Non-pigmented ciliary epithelial cell (primary cell): Measurements from ENCODE around the gene PSMB10.

Experiments
- DNase-seq: peaks from one replicate; pipeline ENCODE4 v3.0.0-alpha.2; 2010; ENCODE audit warnings: low read depth

The PSMB10 gene

DNA sequence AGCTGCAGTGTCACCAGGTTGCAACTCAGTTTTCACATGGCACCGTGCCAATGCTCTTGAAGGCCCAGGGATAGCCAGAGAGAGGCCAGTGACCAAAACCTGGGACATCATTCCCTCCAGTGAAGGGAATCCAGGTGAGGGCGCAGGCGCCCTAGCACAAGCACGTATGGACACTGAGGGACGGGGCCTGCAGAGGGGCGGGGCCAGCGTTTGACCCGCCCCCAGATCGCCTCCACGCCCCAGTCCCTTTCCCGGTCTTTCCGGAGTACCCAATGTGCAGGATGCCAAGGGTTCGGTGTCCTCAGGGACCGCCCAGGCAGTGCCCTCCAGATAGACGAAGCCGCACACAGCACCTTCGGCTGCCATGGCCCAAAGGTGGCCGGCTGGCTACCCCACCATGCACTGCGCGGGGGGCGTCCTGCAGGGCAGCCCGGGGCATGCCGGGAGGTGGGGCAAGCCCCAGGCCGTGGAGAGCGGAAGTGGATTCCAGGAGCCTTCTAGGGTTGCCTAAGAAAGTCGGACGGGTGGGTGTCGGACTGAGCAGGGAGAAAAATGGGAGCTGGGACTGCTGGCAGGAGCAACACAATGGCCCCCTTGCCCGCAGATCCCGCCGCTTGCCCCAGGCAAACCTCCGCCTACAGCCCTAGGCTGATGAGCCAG, 27.1 kb upstream of the PSMB10 start:
- no peak for DNase-seq

DNA sequence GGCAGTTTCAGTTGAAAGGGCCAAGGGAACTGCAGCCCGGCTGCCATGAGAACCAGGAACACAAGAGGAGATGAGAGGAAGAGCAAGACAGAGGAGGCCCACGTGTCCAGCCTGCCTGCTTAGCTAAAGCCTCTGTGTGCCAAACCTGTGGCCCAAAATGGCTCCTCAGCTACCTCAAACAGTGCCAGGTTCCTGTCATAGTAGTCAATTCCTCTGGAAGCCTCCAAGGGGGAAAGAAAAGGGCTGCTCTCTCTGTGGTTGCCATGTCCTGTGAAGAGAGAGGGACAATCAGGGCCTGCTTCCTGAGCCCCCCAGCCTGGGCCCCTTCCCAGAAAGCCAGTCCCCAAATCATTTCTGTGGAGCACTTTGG, 26.6 kb upstream of the PSMB10 start:
- no peak for DNase-seq

DNA sequence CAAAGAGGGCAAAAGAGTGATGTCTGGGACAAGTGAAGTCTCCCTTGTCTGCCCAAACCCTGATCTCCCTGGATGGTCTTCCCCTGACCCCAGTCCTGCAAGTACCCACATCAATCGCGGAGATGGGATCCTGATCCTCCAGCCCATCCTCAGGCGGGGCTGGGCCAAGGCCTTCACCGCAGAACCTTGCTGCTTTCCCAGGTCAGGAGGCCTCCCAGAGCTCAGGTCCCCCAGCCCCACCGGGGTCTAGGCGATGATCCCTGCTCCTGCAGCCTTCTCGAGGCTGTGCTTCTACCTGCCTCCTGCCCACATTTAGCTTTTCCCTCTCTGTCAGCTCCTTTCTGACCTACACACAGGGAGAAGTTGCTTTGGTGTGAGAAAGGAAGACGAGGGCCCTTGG, 25.5 kb upstream of the PSMB10 start:
- no peak for DNase-seq

DNA sequence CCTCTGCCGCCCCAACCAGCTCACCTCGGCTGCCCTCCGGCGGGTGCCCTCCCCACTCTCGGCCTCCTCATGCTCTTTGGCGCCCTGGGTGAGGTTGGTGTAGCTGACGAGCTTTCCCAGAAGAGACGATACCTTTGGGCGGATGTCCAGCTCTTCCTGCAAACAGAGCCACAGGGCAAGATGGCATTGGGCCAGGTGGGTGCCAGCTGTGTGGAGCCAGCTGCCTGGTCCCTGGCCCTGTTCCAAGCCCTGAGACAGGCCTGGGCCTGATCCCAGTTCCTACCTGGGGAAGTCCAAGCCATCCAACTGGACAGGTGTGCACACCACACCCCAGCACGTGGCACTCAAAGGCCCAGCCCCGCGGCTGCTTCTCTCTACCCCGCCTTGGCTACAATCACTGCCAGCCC, 24.9 kb upstream of the PSMB10 start:
- no peak for DNase-seq

DNA sequence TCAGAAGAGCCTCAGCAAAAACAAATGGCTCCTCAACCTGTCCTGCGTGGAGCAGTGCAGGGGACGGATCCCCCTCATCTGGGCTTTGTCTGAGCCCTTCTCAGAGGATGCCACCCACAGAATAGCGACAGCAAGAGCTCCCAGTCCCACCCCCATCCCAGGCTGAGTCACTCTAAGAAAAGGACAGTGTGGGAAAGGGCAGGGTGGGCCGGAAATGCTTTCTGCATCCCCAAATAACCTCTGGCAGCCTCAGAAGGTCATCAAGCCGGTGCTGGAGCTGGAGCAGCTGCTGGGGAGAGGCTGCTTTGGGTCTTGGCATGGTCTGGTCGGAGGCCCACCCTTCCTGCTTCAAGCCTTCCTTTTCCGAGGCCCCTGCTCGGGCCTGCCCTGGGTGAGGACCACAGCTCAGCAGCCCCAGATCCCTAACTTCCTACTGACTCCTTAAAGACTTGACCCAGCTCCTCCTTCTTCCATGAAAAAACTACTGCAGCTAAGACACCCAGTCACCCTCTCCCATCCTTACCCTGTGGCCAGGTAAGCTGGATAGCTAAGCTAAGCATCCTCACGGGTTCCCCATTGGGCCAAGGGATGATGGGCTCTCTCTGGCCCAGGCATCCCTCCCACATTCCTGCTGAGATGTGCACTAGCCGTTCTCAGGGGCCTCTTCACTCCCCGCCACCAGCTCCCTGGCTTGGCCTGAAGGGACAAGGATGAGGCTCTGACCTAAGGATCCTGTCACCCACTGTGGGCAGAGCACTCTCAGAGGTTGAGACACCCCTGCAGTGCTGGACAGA, 23.1 kb upstream of the PSMB10 start:
- no peak for DNase-seq

DNA sequence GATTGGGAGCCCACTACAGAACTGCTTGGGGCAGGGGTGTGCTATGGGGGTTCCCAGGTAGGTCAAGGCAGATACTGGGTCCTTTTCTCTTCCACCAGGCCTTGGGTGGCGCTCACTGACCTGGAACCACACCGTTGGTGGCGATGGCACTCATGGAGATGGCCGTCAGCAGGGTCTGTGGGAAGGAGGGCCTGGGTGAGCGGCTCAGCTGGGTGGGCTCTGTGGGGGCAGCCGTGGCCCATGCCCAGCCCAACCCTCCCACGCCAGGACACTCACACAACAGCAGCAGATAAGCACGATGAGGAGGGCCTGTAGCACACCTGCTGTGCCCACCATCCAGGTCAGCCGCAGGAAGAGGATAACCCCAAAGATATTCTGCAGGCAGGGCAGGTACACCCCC, 21.0 kb upstream of the PSMB10 start:
- no peak for DNase-seq

DNA sequence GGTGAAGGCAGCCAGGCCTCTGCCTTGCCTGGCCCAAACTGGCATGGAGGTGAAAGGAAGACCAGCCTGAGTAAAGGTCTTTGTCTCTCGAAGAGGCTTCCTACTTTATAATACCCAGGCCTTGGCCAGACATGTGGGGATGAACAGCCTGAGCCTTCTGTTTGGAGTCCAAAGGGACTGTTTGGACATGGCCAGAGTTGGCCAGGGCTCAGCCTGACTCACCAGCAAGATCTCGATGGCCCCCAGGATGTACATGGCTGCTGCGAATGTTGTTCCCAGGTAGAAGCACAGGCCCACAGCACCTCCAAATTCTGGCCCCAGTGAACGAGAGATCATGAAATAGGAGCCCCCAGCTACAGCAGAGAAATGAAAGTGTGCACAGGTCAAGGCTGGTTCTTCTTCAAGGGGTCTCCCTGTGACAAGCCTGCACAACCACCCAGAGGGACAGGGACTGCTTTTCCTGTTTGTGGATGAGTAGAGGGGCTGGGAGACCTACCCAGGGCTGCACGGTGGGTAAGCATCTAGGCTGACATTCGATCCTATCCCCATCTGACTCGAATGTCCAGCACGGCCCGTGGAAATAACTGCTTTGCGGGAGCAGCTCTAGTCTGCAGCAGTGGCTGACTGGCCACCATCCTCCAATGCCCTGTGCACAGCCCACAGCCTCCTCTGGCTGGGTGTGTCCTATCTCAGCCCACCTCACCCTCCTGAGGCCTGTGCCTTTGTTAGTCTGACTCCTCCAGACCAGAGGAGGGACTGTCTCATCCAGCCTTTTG, 18.0 kb upstream of the PSMB10 start:
- no peak for DNase-seq

DNA sequence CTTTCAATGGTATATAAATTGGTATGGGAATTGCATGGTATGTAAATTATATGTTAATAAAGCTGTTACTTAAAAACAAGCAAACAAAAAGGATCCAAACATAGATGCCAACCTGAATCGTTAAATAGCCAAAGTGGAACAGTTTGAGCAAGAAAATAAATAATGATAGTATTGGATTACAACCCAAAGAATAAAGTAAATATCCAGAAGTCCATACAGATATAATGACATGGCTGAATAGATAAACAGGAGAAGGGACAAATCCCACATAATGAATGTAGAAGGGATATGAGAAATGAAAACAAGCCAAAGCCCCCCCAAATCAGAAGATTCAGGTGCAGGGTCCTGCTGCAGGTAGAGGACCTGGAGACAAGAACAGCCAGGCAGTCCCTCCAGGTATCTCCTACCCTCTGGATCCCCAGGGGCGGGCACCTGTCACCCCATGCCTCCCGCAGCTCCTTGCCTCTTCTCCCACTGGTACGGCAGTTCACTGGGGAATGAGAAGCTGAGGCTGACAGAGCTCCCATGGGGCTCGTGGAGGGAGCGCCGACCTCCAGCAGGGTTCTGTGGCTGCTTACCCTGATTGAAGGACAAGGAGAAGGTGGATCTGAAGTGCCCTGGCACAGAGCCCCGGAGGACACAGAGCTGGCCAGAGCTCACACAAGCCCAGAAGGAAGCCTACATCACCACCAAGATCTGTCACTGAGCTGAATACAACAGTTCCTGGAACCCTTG, 17.2 kb upstream of the PSMB10 start:
- DNase-seq = no peak

DNA sequence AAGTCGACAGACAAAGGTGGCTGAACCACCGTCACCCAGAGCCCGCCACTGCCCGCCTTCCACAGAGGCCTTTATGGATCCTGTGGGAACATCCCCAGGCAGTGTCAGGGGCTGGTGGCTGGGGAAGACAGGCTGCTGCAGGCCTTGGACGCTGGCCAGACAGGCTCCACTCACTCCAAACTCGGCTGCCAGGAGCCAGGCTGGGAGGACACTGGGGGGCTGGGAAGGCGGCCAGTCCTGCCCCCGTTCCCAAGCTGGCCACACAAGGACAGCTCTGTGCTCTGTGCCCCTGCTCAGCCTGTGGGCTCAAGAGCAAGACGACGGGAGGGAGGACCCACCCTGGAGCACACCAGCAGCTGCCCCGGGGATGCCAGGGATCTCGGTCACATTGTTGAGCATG, 14.8 kb upstream of the PSMB10 start:
- no peak for DNase-seq

DNA sequence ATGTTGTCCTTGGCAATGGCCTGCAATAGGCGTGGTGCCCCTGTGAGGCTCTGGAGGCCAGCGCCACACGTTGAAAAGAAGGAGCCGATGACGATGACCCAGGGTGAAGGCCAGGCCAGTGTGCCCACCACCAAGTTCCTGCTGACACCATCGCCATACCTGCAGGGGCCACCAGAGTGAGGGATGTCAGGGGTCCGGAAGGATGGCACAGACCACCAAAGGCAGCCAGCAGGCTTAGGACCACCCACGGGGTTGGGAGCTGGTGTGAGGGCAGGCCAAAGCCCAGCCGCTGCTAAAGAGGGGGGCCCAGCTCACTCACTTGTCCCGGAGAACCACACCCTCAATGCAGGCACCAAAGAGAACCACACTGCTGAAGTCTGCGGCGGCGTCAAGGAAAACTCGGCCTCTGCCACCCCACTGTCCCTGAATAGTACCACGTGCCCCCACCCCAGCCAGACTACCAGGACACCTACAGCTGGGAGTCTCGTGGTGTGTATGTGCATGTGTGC, 13.7 kb upstream of the PSMB10 start:
- DNase-seq = no peak

DNA sequence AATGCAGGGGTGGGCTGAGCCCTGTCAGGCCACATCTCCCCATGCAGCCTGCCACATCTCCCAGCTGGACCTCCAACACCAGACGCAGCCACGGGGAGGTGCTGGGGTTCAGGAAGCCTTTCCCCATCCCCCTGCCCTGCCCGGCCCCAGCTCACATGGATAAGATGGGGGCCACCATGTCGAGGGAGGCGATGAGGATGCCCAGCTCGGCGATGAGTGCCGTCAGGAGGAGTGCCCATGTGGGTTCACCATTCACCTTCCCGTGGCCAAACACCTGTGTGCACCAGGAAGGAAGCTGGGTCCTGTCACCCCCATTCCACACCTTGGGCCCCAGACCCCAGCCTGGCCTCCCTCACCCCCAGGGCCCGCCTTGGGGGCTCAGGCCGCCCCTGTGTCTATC, 13.0 kb upstream of the PSMB10 start:
- DNase-seq = no peak

DNA sequence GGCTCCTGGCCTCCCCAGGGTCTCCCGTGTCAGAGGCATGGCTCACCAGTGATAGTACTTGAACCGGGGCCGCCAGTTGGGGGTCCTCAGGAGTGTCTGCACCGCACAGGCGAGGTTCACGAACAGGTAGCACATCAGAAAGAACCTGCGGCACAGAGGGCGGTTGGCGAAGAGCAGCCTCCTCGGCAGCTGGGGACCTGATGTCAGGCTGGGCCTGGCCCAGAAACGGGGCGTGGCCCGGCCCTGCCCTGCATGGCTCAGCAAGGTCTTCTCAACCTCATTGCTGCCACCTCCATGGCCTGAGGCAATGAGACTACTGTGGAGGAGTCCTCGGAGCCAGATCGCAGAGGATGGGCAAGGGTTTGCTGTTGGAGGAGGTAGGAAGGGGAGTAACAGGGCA, 11.4 kb upstream of the PSMB10 start:
- DNase-seq = no peak

DNA sequence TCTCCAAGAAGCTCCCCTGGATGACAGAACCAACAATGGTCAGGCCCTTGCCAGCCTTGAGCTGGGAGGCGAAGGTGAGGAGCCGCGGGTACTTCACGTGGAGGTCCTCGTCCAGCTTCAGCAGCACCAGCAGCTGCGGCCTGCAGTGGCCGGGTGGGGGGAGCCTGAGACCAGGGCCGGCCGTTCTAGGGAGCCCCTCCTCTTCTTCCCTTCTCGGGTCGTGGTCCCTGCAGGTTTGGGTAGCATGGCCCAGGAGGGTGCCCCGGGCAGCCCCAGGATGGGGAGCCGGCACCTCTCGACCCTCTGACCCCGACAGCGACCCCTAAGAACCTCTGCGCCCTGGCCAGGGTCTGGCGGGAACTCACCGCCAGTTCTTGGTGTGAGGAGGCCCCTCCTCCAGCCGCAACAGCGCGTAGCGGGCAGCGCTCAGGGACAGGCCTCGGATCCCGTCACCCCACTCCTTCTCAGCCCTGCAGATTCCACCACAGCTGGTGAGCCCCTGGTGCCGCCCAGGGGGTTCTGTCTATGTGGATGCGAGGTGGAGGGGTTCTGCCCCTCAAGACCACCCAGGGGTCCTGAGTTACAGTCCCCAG, 10.4 kb upstream of the PSMB10 start:
- DNase-seq = no peak

DNA sequence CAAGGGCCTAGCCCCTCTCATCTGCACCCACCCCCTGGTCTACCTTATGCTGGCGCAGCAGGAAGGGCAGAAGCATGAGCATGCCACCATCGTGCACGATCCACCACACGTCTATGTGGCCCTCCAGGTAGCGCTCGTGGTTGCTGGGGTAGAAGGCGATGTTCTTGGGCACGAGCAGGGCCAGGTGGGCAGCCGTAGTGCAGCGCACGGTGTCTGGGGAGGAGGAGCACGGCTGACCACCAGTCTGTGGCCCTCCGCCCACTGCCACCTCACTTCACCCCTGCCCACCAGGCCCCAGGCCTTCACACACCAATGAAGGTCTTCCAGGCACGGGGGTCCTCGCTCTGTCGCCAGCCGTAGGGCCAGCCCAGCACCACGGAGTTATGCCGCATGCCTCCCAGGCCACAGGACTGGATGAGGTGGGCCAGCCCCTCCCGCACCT, 9.5 kb upstream of the PSMB10 start:
- DNase-seq = no peak

DNA sequence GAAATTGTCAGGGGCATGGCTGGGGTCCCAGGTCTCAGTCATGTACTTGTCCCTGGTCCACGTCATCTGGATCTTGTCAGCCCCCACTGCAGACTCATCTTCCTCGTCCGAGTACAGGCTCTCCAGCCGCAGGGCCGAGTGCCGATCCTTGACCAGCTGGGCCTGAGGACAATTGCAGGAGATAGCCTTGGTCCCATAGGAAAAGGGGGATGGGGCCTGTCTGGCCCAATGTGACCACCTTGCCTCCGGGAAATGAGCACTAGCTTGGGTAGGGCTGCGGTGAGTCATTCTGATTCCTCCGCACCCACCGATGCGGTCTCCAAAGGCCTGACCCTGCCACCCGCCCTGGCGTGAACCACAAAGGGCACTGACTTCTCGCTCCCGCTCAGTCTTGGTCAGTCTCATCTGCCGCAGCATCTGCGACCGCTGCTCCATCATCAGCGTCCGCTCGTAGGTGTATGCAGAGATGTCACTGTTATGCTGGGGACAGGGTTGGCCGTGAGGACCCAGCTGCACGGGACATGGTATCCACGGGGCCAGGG, 8.8 kb upstream of the PSMB10 start:
- no peak for DNase-seq

DNA sequence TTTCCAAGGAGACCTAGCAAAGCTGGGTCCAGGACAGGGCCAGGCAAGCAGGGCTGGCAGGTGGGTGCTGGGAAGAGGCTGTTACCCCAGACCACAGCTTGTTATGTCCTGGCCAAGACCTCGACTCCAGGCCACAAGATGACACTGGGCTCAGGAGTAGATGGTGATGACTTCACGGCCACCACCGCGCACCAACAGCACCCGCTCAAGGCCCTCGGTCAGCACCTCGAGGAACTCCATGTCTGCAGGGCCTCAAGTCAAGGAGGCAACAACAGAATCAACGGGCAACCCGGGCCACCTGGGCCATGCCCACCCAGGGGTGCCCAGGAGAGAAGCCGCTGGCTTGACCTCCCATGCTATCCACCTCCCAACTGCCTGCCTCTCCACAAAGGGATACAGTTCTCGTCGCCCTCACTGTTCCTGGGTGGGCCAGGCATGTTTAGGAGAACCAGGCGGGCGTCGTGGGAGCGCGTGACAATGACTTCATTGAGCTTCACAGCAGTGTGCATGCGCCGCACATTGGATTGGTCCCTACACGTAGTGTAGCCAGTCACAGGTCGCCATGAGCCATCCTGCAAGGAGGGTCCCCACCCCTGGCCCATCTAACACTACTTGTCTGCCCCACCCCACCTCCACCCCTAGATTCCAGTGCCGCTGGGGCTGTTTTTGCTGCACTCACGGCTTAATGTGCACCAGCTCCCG, 8.2 kb upstream of the PSMB10 start:
- no peak for DNase-seq

DNA sequence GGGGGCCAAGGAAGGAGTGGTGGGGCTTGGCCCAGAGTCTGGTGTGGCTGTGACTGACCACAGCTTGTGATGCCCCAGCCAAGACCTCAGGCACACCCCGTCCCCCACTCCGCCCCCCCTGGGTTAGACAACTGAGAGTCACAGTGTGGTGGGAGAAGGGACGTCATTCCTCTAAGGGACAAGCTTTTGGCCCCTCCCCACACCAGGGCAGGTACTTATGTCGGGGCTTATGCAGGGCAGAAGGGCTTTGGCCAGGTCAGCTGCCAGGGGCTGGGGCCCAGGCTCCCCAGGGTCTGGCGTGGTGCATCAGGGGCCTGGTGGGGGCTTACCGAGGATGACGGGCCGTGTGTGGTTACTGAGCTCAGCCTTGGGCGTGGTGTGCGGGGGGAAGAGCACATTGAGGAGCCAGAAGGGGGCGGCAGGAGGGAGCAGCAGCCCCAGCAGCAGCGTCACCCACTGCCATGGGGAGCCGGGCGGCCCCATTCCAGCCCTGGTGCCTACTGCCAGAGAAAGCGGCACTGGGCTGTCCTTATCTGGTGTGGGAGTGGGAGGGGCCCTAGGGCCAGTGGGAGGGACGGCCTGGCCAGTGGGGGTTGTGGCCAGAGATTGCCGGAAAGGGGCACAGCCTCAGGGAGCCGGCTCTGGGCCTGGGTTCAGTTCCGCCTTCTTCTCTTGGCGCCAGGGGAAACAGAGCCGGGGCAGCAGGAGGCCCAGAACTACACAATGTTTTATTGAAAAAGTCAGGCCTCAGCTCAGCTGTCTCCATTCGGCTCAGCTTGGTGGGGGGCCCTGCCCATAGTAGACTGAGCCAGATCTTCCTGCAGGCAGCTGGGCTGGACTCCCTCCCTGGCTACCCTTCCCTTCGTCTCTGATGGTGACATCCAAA, 7.2 kb upstream of the PSMB10 start, which contains the start of gene LCAT:
Gene LCAT, minus strand, starts transcription at position 502 of the 886 bp plus-strand sequence. Its CDS starts 19 bp downstream, at position 483.
- DNase-seq = no peak

DNA sequence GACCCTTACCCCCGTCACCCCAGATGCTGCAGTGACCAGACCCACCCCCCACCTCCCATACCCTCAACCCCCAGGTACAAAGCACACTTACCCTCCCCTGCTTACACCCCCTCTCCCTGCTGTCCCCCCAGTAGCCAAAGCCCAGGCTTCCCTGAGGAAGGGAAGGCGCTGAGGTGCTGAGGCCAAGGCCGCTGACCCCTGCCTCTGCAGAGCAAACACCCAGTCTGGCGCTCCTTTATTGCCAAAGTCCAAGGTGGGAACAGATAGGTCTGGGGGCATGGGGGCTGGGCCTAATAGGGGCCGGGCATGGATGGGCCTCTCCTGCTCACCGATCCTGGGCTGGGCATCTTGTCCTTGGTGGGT, 6.6 kb upstream of the PSMB10 start:
- DNase-seq = no peak

DNA sequence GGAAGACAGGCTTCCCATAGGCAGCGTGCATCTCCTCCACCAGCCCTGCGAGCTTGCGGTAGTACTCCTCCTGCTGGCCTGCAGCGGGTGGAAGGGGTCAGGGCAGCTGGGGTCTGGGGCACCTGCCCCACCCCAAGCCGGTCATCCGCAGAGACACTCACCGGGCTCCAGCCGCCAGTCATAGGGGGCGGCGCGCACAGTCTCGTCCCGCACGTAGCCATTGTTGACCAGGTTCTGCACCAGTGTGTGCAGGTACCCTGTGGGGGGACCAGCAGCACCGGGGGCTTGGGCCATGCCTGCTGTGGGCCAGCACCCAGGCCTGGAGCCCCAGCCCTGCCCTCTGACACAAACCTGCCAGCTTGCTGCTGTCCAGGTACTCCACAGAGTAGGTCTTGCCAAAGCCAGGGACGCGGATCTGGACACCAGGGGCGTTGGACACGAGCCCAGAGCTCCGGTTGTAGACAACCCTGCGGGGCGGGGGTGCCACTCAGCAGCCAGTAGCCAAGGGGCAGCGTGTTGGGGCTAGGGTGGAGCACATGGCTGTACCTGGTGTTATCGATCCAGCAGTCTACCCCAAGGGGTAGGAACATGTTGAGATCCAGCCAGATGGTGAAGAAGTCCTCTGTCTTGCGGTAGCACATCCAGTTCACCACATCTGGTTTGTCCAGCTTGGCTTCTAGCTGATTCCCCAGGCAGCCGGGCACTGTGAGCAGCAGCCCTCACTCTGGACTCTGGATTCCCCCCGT, 6.0 kb upstream of the PSMB10 start:
- DNase-seq = no peak
